NCI-H1105 (cell line): Measurements from ENCODE around the gene PHF20.
"Not testable (repeated sequence)": the region's sequence is repeated elsewhere in the genome, so short reads cannot be mapped to it uniquely, and the experiment has no call there.

Experiments used
- DNase-seq: peaks from one replicate; lab custom pipeline; 2025; lab: John Stamatoyannopoulos, UW

Gene PHF20

GRCh38 chr20:35886537-35886936 is 114.7 kb downstream of the PHF20 start:
- no peak for DNase-seq

GRCh38 chr20:35887393-35888064 is 115.7 kb downstream of the PHF20 start:
- DNase-seq: no peak

- no peak for DNase-seq
These were observed 116.8 kb downstream of the PHF20 start for GRCh38 chr20:35888657-35889056.

- no peak for DNase-seq
These were observed 119.6 kb downstream of the PHF20 start for GRCh38 chr20:35891375-35891774.

GRCh38 chr20:35892871-35893270 is 121.1 kb downstream of the PHF20 start:
- no peak for DNase-seq

- no peak for DNase-seq
These were observed 122.1 kb downstream of the PHF20 start for GRCh38 chr20:35893942-35894341.

- not testable (repeated sequence) for DNase-seq
These were observed 123.7 kb downstream of the PHF20 start for GRCh38 chr20:35895516-35895915.

GRCh38 chr20:35899064-35899463 is 127.2 kb downstream of the PHF20 start:
- no peak for DNase-seq

GRCh38 chr20:35901230-35901629 is 129.4 kb downstream of the PHF20 start:
- not testable (repeated sequence) for DNase-seq

- DNase-seq: no peak
These were observed 130.1 kb downstream of the PHF20 start for GRCh38 chr20:35901678-35902544.

GRCh38 chr20:35902545-35902941 is 130.7 kb downstream of the PHF20 start:
- no peak for DNase-seq

- DNase-seq: no peak
These were observed 132.0 kb downstream of the PHF20 start for GRCh38 chr20:35903843-35904242.

GRCh38 chr20:35904982-35905663 is 133.3 kb downstream of the PHF20 start:
- no peak for DNase-seq

GRCh38 chr20:35907017-35907701 is 135.3 kb downstream of the PHF20 start:
- peak; percentile 12 for DNase-seq

GRCh38 chr20:35908007-35908406 is 136.2 kb downstream of the PHF20 start:
- no peak for DNase-seq

GRCh38 chr20:35909176-35909575 is 137.4 kb downstream of the PHF20 start:
- no peak for DNase-seq

- no peak for DNase-seq
These were observed 138.0 kb downstream of the PHF20 start for GRCh38 chr20:35909796-35910195.

- DNase-seq: no peak
These were observed 138.4 kb downstream of the PHF20 start for GRCh38 chr20:35910254-35910653.

GRCh38 chr20:35912881-35913280 is 141.1 kb downstream of the PHF20 start:
- DNase-seq: no peak

- no peak for DNase-seq
These were observed 145.3 kb downstream of the PHF20 start for GRCh38 chr20:35917077-35917476.

- no peak for DNase-seq
These were observed 146.2 kb downstream of the PHF20 start for GRCh38 chr20:35918021-35918420.

GRCh38 chr20:35920523-35920922 is 148.7 kb downstream of the PHF20 start:
- DNase-seq: no peak
